ENCODE results near the gene DNASE1. TPM values are rescaled to one million over a fixed set of nuclear protein-coding genes. Genes with fewer than 3 reads are reported as not detected.

DNASE1 gene
- total RNA-seq, 4 donors from 2014 or later, result 18.1 to 33.2 (median 25.0) TPM

DNA sequence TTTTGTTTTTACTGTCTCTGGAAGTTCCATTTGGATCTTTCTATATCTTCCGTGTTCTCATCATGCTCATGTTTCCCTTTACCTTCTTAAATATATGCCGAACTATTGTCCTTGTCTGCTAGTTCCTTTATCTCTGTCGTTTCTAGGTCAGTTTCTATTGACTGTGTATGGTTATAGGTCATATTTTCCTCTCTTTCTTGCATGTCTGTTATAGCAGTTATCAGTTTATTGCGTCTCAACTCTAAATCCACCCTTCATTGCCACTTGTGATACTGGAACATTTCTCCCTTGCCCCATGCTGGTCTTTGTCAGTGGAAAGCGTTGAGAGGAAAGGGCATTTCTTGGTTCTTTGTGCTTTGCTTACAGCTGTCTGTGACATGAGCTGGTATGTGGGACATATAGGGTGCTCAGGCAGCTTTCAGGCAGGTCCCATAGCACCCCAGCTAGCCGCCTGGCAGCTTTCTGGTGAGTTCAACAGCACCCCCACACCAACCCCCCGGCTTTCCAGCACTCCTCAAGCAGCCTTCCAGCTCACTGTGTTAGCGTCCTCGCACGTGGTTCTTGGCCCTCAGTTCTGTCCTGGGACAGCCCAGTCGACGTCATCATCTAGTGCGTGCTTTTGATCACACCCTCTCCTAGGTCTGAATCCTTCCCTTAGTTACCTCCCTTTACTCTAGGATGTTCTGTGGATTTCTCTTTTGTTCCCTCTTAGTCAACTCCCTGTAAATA lies 15.4 kb upstream of the DNASE1 start:
- no peak for TF ChIP-seq POLR2A (IDR thresholded peaks at IDR 0.05)
- TF ChIP-seq, protein P1, sequence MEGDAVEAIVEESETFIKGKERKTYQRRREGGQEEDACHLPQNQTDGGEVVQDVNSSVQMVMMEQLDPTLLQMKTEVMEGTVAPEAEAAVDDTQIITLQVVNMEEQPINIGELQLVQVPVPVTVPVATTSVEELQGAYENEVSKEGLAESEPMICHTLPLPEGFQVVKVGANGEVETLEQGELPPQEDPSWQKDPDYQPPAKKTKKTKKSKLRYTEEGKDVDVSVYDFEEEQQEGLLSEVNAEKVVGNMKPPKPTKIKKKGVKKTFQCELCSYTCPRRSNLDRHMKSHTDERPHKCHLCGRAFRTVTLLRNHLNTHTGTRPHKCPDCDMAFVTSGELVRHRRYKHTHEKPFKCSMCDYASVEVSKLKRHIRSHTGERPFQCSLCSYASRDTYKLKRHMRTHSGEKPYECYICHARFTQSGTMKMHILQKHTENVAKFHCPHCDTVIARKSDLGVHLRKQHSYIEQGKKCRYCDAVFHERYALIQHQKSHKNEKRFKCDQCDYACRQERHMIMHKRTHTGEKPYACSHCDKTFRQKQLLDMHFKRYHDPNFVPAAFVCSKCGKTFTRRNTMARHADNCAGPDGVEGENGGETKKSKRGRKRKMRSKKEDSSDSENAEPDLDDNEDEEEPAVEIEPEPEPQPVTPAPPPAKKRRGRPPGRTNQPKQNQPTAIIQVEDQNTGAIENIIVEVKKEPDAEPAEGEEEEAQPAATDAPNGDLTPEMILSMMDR (IDR thresholded peaks at IDR 0.05), result no peak
- H3K36me3 ChIP-seq, result peaks cover 4 to 8% of the 10 kb centered on the region in 2 donors
- no peak overlapping the region for H3K4me3 ChIP-seq (replicated peaks in 1 of 3)
- no peaks in the 10 kb centered on the region for H3K27me3 ChIP-seq
- H3K27ac ChIP-seq, result no peak overlapping the region
- intact Hi-C loops (cut with DNase I), result no loop called here
- peaks cover 7 to 10% of the 10 kb centered on the region in 2 donors for H3K4me1 ChIP-seq
- WGBS, 2 donors, result 94 to 95% methylated on average over 13 of the region's 13 CpGs
- DNase-seq, result no peak
- H3K9me3 ChIP-seq, result no peaks in the 10 kb centered on the region

DNA sequence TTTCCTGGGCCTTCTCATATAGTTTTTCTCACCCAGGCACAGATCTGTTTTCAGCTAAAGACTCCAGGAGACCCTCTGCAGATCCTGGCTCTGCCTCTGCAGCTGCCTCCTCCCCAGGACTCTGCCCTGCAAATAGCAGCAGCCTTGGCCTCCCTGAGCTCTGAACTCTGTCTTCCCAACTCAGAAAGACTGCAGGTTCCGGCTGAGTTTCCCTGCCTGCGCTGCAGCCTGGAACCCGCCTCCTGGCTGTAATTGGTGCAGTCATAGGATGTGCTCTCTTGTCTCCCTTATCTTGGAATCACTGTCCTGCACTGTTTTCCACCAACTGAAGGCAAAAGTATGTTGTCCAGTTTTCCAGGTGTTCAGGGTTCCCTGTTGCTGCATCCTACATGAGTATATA lies 14.3 kb upstream of the DNASE1 start:
- no peak overlapping the region for H3K4me3 ChIP-seq (replicated peaks in 1 of 3)
- no peak for DNase-seq
- WGBS, 2 donors, result 95 to 97% methylated on average over 3 of the region's 3 CpGs
- intact Hi-C loops (cut with DNase I), result no loop called here
- no peak overlapping the region for H3K27ac ChIP-seq
- TF ChIP-seq, protein P1 (IDR thresholded peaks at IDR 0.05), result no peak
- TF ChIP-seq POLR2A (IDR thresholded peaks at IDR 0.05), result no peak
- H3K36me3 ChIP-seq, result peaks cover 4 to 8% of the 10 kb centered on the region in 2 donors
- H3K4me1 ChIP-seq, result peaks cover 7 to 10% of the 10 kb centered on the region in 2 donors
- no peaks in the 10 kb centered on the region for H3K9me3 ChIP-seq
- H3K27me3 ChIP-seq, result no peaks in the 10 kb centered on the region

DNA sequence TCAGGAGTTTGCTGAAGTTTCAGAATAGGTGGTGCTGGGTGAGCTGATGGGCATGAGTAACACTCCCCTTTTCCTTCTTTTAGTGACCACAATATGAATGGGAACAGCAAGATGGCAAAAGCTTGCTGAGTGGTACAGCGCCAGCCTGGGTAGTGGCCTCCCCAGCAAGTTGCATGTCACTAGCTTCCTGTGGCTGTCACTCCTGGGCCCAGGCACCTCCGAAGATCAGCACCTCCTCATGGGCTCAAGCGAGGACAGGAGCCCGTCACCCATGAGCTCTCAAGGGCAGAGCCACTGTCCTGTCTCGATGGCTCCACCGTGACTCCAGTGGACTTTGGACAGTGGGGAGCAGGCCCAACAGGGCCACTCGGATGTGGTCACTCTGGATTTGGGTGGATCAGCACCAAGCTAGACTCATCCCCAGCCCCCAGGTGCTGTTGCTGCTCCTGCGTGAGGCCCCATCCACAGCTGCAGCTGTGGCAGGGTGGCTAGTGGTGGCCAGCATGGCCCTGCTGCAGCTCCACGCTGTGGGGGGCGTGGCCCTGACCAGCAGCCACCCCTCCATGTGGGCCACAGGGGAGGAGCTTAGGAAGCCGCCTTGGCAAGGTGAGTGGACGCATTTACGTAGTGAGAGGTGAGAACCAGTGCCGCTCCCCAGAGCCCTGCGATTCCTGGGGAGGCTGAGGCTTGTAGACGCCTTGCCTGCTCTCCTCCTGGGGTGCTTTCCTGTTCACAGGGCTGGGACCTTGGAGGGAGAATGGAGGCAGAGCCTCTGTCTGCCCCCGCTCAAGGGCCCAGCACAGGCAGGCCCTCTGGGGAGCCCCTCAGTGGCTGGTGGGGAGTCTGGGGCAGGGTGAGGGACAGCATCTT lies 13.6 kb upstream of the DNASE1 start:
- TF ChIP-seq, protein P1 (IDR thresholded peaks at IDR 0.05), result no peak
- no peak for TF ChIP-seq POLR2A (IDR thresholded peaks at IDR 0.05)
- H3K9me3 ChIP-seq, result no peaks in the 10 kb centered on the region
- H3K36me3 ChIP-seq, result peaks cover 4 to 8% of the 10 kb centered on the region in 2 donors
- H3K4me1 ChIP-seq, result peaks cover 7 to 10% of the 10 kb centered on the region in 2 donors
- H3K4me3 ChIP-seq (replicated peaks in 1 of 3), result no peak overlapping the region
- no peaks in the 10 kb centered on the region for H3K27me3 ChIP-seq
- intact Hi-C loops (cut with DNase I), result no loop called here
- no peak overlapping the region for H3K27ac ChIP-seq
- DNase-seq, result no peak
- 92 to 97% methylated on average over 14 of the region's 17 CpGs for WGBS, 2 donors

DNA sequence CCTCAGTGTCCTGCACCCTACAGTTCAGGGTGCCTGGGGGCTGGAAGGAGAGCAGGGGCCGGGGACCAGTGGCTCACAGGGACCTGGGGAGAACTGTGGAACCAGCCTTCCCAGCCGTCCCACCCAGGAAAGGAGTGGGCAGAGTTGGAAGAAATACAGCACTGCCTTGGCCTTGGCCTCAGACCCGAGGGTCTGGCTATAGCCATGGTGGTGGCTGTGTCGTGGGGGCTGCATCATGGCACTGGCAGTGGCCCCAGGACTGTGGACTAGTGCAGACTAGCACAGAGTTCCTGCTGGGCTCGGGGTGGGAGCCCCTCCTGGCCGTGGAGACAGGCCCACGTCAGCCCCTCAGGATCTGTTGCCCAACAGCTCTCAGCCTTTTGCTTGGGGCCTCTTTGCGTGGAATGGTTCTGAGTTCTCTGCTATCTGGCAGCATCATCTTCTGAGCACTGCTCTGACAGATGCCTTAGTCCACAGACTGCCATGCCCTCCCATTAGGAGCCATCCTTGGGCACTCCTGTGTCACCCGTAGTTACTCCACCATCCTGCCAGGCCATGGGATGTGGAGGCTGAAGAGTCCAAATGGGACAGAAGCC lies 12.6 kb upstream of the DNASE1 start:
- intact Hi-C loops (cut with DNase I), result no loop called here
- TF ChIP-seq, protein P1 (IDR thresholded peaks at IDR 0.05), result no peak
- TF ChIP-seq POLR2A (IDR thresholded peaks at IDR 0.05), result no peak
- Histone ChIP-seq H3K36me3 (peaks cover 4 to 8% of the 10 kb centered on the region in 2 donors), H3K9me3 (no peaks in the 10 kb centered on the region), H3K27ac (no peak overlapping the region), H3K4me3 (replicated peaks in 1 of 3) (no peak overlapping the region), H3K4me1 (peaks cover 7 to 14% of the 10 kb centered on the region in 2 donors), H3K27me3 (no peaks in the 10 kb centered on the region)
- 94 to 95% methylated on average over 8 to 9 of the region's 9 CpGs for WGBS, 2 donors
- DNase-seq, result no peak
